Thyroid gland (tissue), 4 donors: ENCODE results near the gene SLC7A7.

Experiments used
- CTCF ChIP-seq, 6 experiments: fragments of 200-600 bp in 3 of 6; fragments of 450-650 bp in 3 of 6; sonication (generic) in 3 of 6; IDR thresholded peaks; one replicate each; pipeline ENCODE4 v1.5.1; 2016 to 2019; ENCODE audit warnings: antibody characterized with exemption in 6 of 6, mild to moderate bottlenecking in 2 of 6, inconsistent platforms in 1 of 6, moderate library complexity in 1 of 6
- POLR2A ChIP-seq, 2 donors: fragments of 450-650 bp; IDR thresholded peaks; one replicate each; pipeline ENCODE4 v1.6.1; 2017; ENCODE audit warnings: antibody characterized with exemption in 2 of 2, mild to moderate bottlenecking in 2 of 2, moderate library complexity in 1 of 2

GRCh38 chr14:22778084-22778483 lies 37.2 kb downstream of the SLC7A7 start:
- TF ChIP-seq POLR2A (IDR thresholded peaks at IDR 0.05) (no peak), CTCF (IDR thresholded peaks at IDR 0.05) (no peak)
